ENCODE data around the gene TNFSF13.

Gene TNFSF13

DNA sequence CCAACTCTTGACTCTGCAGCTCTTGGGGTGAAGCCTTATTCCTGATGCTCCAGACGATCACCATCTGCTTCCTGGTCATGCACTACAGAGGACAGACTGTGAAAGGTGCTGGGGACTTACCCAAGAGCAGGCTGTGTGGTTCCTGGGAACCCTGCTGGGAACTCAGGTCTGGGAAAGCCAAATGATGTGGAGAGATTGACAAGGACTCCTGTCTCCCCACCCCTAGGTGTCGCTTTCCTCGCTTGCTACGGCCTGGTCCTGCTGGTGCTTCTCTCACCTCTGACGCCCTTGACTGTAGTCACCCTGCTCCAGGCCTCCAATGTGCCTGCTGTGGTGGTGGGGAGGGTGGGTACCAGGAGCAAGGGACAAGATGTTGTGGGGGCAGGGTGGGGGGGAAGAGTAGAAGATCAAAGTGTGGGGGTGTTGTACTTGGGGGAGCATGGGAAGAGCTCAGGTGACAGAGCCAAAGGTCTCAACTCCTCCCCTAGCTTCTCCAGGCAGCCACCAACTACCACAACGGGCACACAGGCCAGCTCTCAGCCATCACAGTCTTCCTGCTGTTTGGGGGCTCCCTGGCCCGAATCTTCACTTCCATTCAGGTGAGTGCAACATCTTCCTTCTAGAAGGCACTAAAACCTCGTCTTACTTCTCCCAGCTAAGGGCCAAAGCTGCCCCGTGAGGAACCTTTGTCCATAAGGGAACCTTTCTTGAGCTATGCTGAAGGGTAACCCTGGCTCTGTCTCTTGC lies 28.3 kb downstream of the TNFSF13 start:
- no peak overlapping the region for H3K4me3 ChIP-seq (ENCODE audit: control insufficient read depth, low read depth, low read length)
- DNase-seq (ENCODE audit: low read depth), result no peak
- TF ChIP-seq, protein P1, sequence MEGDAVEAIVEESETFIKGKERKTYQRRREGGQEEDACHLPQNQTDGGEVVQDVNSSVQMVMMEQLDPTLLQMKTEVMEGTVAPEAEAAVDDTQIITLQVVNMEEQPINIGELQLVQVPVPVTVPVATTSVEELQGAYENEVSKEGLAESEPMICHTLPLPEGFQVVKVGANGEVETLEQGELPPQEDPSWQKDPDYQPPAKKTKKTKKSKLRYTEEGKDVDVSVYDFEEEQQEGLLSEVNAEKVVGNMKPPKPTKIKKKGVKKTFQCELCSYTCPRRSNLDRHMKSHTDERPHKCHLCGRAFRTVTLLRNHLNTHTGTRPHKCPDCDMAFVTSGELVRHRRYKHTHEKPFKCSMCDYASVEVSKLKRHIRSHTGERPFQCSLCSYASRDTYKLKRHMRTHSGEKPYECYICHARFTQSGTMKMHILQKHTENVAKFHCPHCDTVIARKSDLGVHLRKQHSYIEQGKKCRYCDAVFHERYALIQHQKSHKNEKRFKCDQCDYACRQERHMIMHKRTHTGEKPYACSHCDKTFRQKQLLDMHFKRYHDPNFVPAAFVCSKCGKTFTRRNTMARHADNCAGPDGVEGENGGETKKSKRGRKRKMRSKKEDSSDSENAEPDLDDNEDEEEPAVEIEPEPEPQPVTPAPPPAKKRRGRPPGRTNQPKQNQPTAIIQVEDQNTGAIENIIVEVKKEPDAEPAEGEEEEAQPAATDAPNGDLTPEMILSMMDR (conservative IDR thresholded peaks at IDR 0.05; ENCODE audit: control insufficient read depth, insufficient read depth, low read depth, low read length), result peak; percentile 13

- no peak overlapping the region for H3K4me3 ChIP-seq (ENCODE audit: control insufficient read depth, low read depth, low read length)
- peak; percentile 95 for DNase-seq (ENCODE audit: low read depth)
- TF ChIP-seq, protein P1 (conservative IDR thresholded peaks at IDR 0.05; ENCODE audit: control insufficient read depth, insufficient read depth, low read depth, low read length), result no peak
Observed at GRCh38 chr17:7587420-7588151, 29.0 kb downstream of the TNFSF13 start.

- H3K4me3 ChIP-seq (ENCODE audit: control insufficient read depth, low read depth, low read length), result no peak overlapping the region
- TF ChIP-seq, protein P1 (conservative IDR thresholded peaks at IDR 0.05; ENCODE audit: control insufficient read depth, insufficient read depth, low read depth, low read length), result no peak
- no peak for DNase-seq (ENCODE audit: low read depth)
Observed at GRCh38 chr17:7588553-7589203, 30.1 kb downstream of the TNFSF13 start.

DNA sequence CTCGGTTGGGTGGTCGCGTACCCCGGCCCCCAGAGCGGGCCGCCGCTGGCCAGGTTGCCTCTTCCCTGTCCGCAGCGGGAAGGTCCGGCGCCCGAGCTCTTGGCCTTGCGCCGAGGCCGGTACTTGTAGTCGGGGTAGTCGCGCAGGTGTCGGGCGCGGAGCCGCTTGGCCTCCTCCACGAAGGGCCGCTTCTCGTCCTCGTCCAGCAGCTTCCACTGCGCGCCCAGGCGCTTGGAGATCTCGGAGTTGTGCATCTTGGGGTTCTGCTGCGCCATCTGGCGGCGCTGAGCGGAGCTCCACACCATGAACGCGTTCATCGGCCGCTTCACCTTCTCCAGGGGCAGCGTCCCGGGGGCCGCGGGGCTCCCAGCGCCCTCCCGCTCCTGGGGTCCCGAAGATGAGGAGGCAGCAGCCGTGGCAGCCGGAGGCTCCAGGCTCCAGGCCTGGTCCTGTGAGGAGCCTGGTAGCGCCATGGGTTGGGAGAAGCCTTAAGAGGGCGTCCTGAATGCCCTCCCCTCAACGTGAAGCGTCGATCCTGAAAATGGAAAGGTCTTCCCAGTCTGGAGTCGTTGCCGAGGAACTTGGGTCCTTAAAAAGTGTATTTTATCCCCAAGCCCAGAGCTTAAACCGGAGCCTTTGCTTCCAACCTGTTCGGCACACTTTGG lies 30.8 kb downstream of the TNFSF13 start:
- TF ChIP-seq, protein P1 (conservative IDR thresholded peaks at IDR 0.05; ENCODE audit: control insufficient read depth, insufficient read depth, low read depth, low read length), result peak; percentile 67
- DNase-seq (ENCODE audit: low read depth), result peak; percentile 88
- H3K4me3 ChIP-seq (ENCODE audit: control insufficient read depth, low read depth, low read length), result no peak overlapping the region

GRCh38 chr17:7589891-7590691 lies 31.5 kb downstream of the TNFSF13 start, which contains the start of gene SOX15:
SOX15 (minus strand) TSS chr17:7590094; CDS start chr17:7589676, 418 bp downstream.
- H3K4me3 ChIP-seq (ENCODE audit: control insufficient read depth, low read depth, low read length), result no peak within 1 kb of the TSS
- TF ChIP-seq, protein P1 (conservative IDR thresholded peaks at IDR 0.05; ENCODE audit: control insufficient read depth, insufficient read depth, low read depth, low read length), result no peak
- no peak for DNase-seq (ENCODE audit: low read depth)

Measured in fibroblast of mammary gland (primary cell).